HG02642 (cell line): Measurements from ENCODE around the gene NTSR1.

Experiments used
- ATAC-seq: cut with Tn5 transposase; IDR thresholded peaks from one replicate; pipeline ENCODE4 v1.9.1; 2021; ENCODE audit warnings: mild to moderate bottlenecking; ENCODE audit not compliant: unreplicated experiment, poor library complexity

Gene NTSR1

GRCh38 chr20:62692801-62693523 is 15.7 kb upstream of the NTSR1 start:
- ATAC-seq: no peak

GRCh38 chr20:62693524-62693922 is 15.1 kb upstream of the NTSR1 start:
- ATAC-seq: no peak

GRCh38 chr20:62694106-62694505 is 14.5 kb upstream of the NTSR1 start:
- ATAC-seq: no peak

GRCh38 chr20:62694868-62695267 is 13.8 kb upstream of the NTSR1 start:
- no peak for ATAC-seq

- ATAC-seq: no peak
These were observed 12.9 kb upstream of the NTSR1 start for GRCh38 chr20:62695448-62696414.

GRCh38 chr20:62696434-62696957 is 12.1 kb upstream of the NTSR1 start:
- ATAC-seq: no peak

GRCh38 chr20:62696989-62697388 is 11.6 kb upstream of the NTSR1 start:
- no peak for ATAC-seq

GRCh38 chr20:62697468-62697912 is 11.1 kb upstream of the NTSR1 start:
- ATAC-seq: no peak

GRCh38 chr20:62698231-62698630 is 10.4 kb upstream of the NTSR1 start:
- ATAC-seq: no peak

GRCh38 chr20:62699296-62699695 is 9.3 kb upstream of the NTSR1 start:
- ATAC-seq: no peak

- ATAC-seq: no peak
These were observed 8.9 kb upstream of the NTSR1 start for GRCh38 chr20:62699741-62700140.

- ATAC-seq: no peak
These were observed 8.2 kb upstream of the NTSR1 start for GRCh38 chr20:62700261-62700930.

GRCh38 chr20:62701161-62702012 is 7.2 kb upstream of the NTSR1 start:
- ATAC-seq: no peak

- ATAC-seq: no peak
These were observed 6.7 kb upstream of the NTSR1 start for GRCh38 chr20:62702013-62702300.

GRCh38 chr20:62702895-62703852 is 5.5 kb upstream of the NTSR1 start:
- no peak for ATAC-seq

GRCh38 chr20:62703853-62704228 is 4.8 kb upstream of the NTSR1 start:
- no peak for ATAC-seq

GRCh38 chr20:62704341-62704948 is 4.2 kb upstream of the NTSR1 start:
- no peak for ATAC-seq

GRCh38 chr20:62705627-62706026 is 3.0 kb upstream of the NTSR1 start:
- ATAC-seq: no peak
